ENCODE data around the gene SMAP1. TPM values are rescaled to one million over a fixed set of nuclear protein-coding genes. Genes with fewer than 3 reads are reported as not detected.
A peak's percentile ranks its signal among the peaks of the same experiment; 100 is the strongest.

SMAP1 gene
- total RNA-seq, 4 donors from 2014 or later: 16.6 to 29.4 (median 22.0) TPM

DNA sequence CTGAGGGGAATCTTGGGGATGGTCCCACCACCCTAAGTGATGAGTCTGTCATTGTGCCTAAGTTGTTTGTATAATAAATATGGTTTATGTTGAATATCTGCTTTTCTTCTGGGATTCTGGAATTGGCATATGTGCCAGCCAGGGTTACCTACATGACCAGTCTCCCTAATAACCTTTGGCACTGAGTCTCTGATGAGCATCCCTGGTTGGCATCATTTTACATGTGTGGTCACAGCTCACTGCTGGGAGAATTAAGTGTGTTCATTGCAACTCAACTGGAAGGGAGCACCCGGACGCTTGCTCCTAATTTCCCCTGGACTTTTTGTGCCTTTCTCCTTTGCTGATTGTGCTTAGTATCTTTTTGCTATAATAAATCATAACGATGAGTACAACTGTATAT is 8.1 kb downstream of the SMAP1 start:
- ATAC-seq (ENCODE audit: low FRiP score) (no peak), DNase-seq (ENCODE audit: low spot score) (no peak)
- TF ChIP-seq, protein P1, sequence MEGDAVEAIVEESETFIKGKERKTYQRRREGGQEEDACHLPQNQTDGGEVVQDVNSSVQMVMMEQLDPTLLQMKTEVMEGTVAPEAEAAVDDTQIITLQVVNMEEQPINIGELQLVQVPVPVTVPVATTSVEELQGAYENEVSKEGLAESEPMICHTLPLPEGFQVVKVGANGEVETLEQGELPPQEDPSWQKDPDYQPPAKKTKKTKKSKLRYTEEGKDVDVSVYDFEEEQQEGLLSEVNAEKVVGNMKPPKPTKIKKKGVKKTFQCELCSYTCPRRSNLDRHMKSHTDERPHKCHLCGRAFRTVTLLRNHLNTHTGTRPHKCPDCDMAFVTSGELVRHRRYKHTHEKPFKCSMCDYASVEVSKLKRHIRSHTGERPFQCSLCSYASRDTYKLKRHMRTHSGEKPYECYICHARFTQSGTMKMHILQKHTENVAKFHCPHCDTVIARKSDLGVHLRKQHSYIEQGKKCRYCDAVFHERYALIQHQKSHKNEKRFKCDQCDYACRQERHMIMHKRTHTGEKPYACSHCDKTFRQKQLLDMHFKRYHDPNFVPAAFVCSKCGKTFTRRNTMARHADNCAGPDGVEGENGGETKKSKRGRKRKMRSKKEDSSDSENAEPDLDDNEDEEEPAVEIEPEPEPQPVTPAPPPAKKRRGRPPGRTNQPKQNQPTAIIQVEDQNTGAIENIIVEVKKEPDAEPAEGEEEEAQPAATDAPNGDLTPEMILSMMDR (IDR thresholded peaks at IDR 0.05): no peak

DNA sequence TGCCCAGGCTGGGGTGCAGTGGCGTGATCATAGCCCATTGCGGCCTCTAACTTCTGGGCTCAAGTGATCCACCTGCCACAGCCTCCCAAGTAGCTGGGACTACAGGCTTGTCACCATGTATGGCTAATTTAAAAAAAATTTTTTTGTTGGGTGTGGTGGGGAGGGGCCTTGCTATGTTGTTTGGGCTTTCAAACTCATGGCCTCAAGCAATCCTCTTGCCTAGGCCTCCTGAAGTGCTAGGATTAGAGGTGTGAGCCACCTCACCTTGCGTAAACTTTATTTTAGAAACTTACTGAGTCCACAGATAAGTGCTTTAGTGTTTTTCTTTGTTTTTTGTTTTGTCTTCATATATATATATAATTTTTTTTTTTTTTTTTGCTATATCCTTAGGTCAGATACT is 9.1 kb downstream of the SMAP1 start:
- ATAC-seq (ENCODE audit: low FRiP score): no peak
- DNase-seq (ENCODE audit: low spot score): no peak

DNA sequence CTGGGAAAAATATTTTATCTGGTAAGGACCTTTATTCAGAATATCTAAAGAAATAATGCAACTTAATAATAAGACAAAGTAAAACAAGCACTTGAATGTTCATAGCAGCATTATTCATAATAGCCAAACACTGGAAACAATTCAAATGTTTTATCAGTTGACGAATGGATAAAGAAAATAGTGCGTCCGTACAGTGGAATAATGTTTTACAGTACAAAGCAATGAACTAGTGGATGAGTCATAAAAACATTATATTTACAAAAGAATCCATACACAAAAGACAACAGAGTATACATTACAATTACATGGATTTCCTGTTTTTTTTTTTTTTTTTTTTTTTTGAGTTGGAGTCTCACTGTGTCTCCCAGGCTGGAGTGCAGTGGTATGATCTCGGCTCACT is 12.7 kb downstream of the SMAP1 start:
- DNase-seq (ENCODE audit: low spot score) (no peak), ATAC-seq (ENCODE audit: low FRiP score) (no peak)
- TF ChIP-seq, protein P1 (IDR thresholded peaks at IDR 0.05): no peak

More for the DNA sequence above, 9.1 kb downstream of the SMAP1 start:
- TF ChIP-seq, protein P1 (IDR thresholded peaks at IDR 0.05): no peak

DNA sequence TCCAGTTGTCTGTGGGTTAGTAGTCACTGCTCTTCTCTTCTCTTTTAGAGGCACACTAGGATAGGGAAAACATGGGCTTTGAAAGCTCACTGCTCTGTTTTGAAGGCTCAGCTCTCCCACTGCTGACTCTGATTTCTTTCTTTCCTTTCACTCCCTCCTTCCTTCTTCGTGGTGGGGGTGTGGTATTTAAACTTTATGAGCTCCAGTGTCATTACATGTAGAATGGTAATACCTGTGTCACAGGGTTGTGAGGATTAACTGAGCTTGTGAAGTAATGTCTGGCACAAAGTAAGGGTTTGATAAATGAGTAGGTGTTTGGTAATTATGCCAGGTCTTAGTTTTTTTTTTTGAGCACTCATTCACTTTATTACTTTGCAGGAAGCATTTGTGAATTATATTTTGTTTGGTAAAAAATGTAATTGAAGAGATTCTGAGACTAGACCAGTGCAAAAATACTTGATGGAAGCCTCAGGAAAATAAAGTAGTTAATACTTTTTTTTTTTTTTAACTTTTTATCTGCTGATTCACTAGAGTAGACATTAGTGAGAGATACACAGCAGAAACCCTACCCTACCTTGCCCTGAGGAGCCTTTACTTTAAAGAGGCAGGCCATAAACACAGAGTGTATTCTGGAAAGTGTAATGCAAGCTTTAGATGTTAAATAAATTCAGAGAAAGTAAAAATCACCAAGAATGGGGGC is 17.3 kb downstream of the SMAP1 start:
- TF ChIP-seq, protein P1 (IDR thresholded peaks at IDR 0.05): no peak

DNA sequence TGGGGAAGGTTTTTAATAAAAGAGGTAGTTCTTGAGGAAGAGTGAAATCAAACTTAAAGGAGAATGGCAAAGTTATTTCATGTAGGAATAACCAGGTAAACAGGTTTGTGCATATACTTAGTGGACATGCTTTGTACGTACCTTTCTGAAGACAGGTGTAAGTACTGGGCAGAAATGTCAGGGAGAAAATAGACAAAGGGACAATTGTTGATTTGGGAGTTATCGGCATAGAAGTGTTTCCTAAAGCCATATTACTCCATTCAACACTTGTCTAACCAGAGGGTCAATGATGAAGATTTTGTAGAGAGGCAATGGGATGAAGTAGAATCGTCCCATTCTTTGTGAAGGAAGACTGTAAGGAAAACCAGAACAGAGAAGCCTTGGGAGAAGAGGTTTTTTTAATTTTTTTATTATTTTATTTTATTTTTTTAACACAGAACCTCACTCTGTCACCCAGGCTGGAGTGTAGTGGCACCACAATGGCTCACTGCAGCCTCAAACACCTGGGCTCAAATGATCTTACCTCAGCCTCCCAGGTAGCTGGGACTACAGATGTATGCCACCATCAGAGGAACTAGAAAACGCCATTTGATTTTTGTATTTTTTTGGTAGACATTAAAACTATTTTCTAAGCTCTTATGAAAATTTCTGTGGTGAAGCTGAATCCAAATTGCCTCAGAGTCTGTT is 18.0 kb downstream of the SMAP1 start:
- TF ChIP-seq, protein P1 (IDR thresholded peaks at IDR 0.05): no peak
- no peak for ATAC-seq (ENCODE audit: low FRiP score)
- DNase-seq (ENCODE audit: low spot score): no peak

More for the DNA sequence above, 17.3 kb downstream of the SMAP1 start:
- no peak for DNase-seq (ENCODE audit: low spot score)
- no peak for ATAC-seq (ENCODE audit: low FRiP score)

DNA sequence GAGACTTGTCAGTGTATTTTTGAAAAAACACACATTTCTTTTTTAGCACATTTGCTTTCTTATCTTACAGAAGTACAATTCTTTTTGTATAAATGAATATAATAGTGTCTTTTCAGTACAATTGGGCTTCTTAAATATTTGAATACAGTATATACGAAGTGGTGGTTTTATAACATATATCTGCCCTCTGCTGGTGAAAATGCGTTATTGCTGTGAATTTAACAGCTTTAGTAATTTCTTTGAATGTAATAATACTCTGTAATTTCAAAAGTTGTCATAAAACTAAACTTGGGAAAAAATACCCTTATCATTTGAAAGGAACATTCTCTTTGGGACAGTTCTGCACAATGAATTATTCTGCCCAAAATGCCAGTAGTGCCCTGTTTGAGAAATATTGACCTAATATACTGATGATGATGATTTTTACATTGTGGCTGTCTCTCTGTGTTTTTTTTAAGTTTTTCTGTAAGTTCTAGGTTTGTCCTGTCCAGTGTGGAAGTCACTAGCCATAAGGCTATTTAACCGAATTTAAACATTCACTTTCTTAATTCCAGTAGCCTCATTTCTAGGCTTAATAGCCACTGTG is 19.0 kb downstream of the SMAP1 start:
- ATAC-seq (ENCODE audit: low FRiP score) (no peak), DNase-seq (ENCODE audit: low spot score) (no peak)
- TF ChIP-seq, protein P1 (IDR thresholded peaks at IDR 0.05): peak in 1 of 3 donors; percentile 33

Data from omental fat pad (tissue), 4 donors.